ENCODE data around the gene SGCD.
"Not testable (repeated sequence)": the region's sequence is repeated elsewhere in the genome, so short reads cannot be mapped to it uniquely, and the experiment has no call there.

Gene SGCD

GRCh38 chr5:156570615-156571014 lies 243.7 kb downstream of the SGCD start:
- no peak for DNase-seq (ENCODE audit: low read depth)

- DNase-seq (ENCODE audit: low read depth) = no peak
Measured at GRCh38 chr5:156581725-156582124, 254.8 kb downstream of the SGCD start.

GRCh38 chr5:156582193-156582598 lies 255.2 kb downstream of the SGCD start:
- no peak for DNase-seq (ENCODE audit: low read depth)

GRCh38 chr5:156584871-156585270 lies 257.9 kb downstream of the SGCD start:
- no peak for DNase-seq (ENCODE audit: low read depth)

- no peak for DNase-seq (ENCODE audit: low read depth)
Measured at GRCh38 chr5:156585999-156586398, 259.0 kb downstream of the SGCD start.

- no peak for DNase-seq (ENCODE audit: low read depth)
Measured at GRCh38 chr5:156587012-156587411, 260.0 kb downstream of the SGCD start.

- no peak for DNase-seq (ENCODE audit: low read depth)
Measured at GRCh38 chr5:156588306-156588705, 261.3 kb downstream of the SGCD start.

GRCh38 chr5:156589104-156589945 lies 262.4 kb downstream of the SGCD start:
- no peak for DNase-seq (ENCODE audit: low read depth)

- DNase-seq (ENCODE audit: low read depth) = no peak
Measured at GRCh38 chr5:156589946-156590216, 262.9 kb downstream of the SGCD start.

- DNase-seq (ENCODE audit: low read depth) = no peak
Measured at GRCh38 chr5:156590978-156591377, 264.0 kb downstream of the SGCD start.

GRCh38 chr5:156591631-156592030 lies 264.7 kb downstream of the SGCD start:
- DNase-seq (ENCODE audit: low read depth) = no peak

- DNase-seq (ENCODE audit: low read depth) = no peak
Measured at GRCh38 chr5:156593546-156593945, 266.6 kb downstream of the SGCD start.

GRCh38 chr5:156594406-156594805 lies 267.4 kb downstream of the SGCD start:
- DNase-seq (ENCODE audit: low read depth) = no peak

GRCh38 chr5:156595132-156595787 lies 268.3 kb downstream of the SGCD start:
- DNase-seq (ENCODE audit: low read depth) = no peak

GRCh38 chr5:156597276-156597675 lies 270.3 kb downstream of the SGCD start:
- no peak for DNase-seq (ENCODE audit: low read depth)

- no peak for DNase-seq (ENCODE audit: low read depth)
Measured at GRCh38 chr5:156598964-156599363, 272.0 kb downstream of the SGCD start.

GRCh38 chr5:156610582-156610981 lies 283.6 kb downstream of the SGCD start:
- DNase-seq (ENCODE audit: low read depth) = not testable (repeated sequence)

GRCh38 chr5:156615901-156616300 lies 288.9 kb downstream of the SGCD start:
- no peak for DNase-seq (ENCODE audit: low read depth)

GRCh38 chr5:156617426-156617825 lies 290.5 kb downstream of the SGCD start:
- no peak for DNase-seq (ENCODE audit: low read depth)

- no peak for DNase-seq (ENCODE audit: low read depth)
Measured at GRCh38 chr5:156618601-156619000, 291.6 kb downstream of the SGCD start.

GRCh38 chr5:156621719-156622118 lies 294.8 kb downstream of the SGCD start:
- DNase-seq (ENCODE audit: low read depth) = no peak

- DNase-seq (ENCODE audit: low read depth) = no peak
Measured at GRCh38 chr5:156623381-156624040, 296.5 kb downstream of the SGCD start.

GRCh38 chr5:156624686-156625085 lies 297.7 kb downstream of the SGCD start:
- DNase-seq (ENCODE audit: low read depth) = no peak
